T-cell (primary cell): ENCODE measurements around the gene FUZ. TPM values are rescaled to one million over a fixed set of nuclear protein-coding genes. Genes with fewer than 3 reads are reported as not detected.
A peak's percentile ranks its signal among the peaks of the same experiment; 100 is the strongest.

Source experiments
- ATAC-seq, 4 experiments: fragments of 200-7000 bp in 3 of 4; fragments of 150-1000 bp in 1 of 4; cut with Tn5 transposase; replicated peaks in 1 of 4; 1 replicate in 3 of 4; 2 replicates in 1 of 4; pipeline ENCODE4 v1.10.0; 2021; ENCODE audit warnings: moderate library complexity in 3 of 4, mild to moderate bottlenecking in 2 of 4, moderate number of reproducible peaks in 1 of 4
- CTCF ChIA-PET, 2 donors: fragments of 300-600 bp; sonication (Branson Sonifier 250); formaldehyde crosslinking; loops; one replicate each; lab custom pipeline; 2022; ENCODE audit warnings: antibody characterized with exemption in 2 of 2; lab: Charles Lee
- POLR2A ChIA-PET, 2 donors: fragments of 300-600 bp; sonication (Branson Sonifier 250); formaldehyde crosslinking; loops; one replicate each; lab custom pipeline; 2022; ENCODE audit warnings: antibody characterized with exemption in 2 of 2; lab: Charles Lee
- DNase-seq, 35 experiments: peaks; one replicate each; pipeline versions ENCODE4 v3.0.0 to v3.0.0-alpha.2; 2013 to 2023
- H3K27ac ChIP-seq: one replicate; pipeline ENCODE4 v1.5.1; 2013; ENCODE audit warnings: low read length
- H3K27me3 ChIP-seq, 2 experiments: replicated peaks in 1 of 2; 1 replicate in 1 of 2; 2 replicates in 1 of 2; pipeline versions ENCODE4 v1.6.1 to v1.7.0; 2013; ENCODE audit warnings: low read length in 1 of 2, mixed read lengths in 1 of 2; ENCODE audit not compliant: control insufficient read depth in 2 of 2, insufficient read depth in 2 of 2; ENCODE audit errors: extremely low read depth in 1 of 2
- H3K36me3 ChIP-seq, 2 donors: 1 replicate in 1 of 2; 2 replicates in 1 of 2; pipeline versions ENCODE4 v1.6.1 to v1.7.0; 2013; ENCODE audit warnings: low read length in 1 of 2; ENCODE audit not compliant: control insufficient read depth in 2 of 2, insufficient read depth in 1 of 2; ENCODE audit errors: extremely low read depth in 1 of 2
- H3K4me1 ChIP-seq, 2 experiments: 1 replicate in 1 of 2; 2 replicates in 1 of 2; pipeline versions ENCODE4 v1.6.1 to v1.7.0; 2013; ENCODE audit warnings: low read length in 2 of 2, mixed read lengths in 1 of 2; ENCODE audit not compliant: insufficient read depth in 2 of 2, control insufficient read depth in 1 of 2; ENCODE audit errors: extremely low read depth in 1 of 2
- H3K4me3 ChIP-seq, 2 donors: 1 replicate in 1 of 2; 2 replicates in 1 of 2; pipeline versions ENCODE4 v1.5.1 to v1.7.0; 2013; ENCODE audit warnings: mild to moderate bottlenecking in 2 of 2, low read length in 1 of 2, moderate library complexity in 1 of 2; ENCODE audit not compliant: control insufficient read depth in 1 of 2; ENCODE audit errors: extremely low read depth in 1 of 2
- H3K9me3 ChIP-seq: 2 replicates; pipeline ENCODE4 v1.7.0; 2013
- H3K27ac Mint-ChIP-seq, 2 donors: one replicate each; pipeline ENCODE4 v1.8.0; 2020 to 2021; ENCODE audit warnings: mild to moderate bottlenecking in 2 of 2, mixed read lengths in 2 of 2
- H3K27me3 Mint-ChIP-seq, 2 donors: one replicate each; pipeline ENCODE4 v1.8.0; 2021 to 2022; ENCODE audit warnings: mixed read lengths in 2 of 2
- H3K36me3 Mint-ChIP-seq: one replicate; pipeline ENCODE4 v1.8.0; 2021; ENCODE audit warnings: mixed read lengths
- H3K4me1 Mint-ChIP-seq, 3 donors: one replicate each; pipeline ENCODE4 v1.8.0; 2020 to 2022; ENCODE audit warnings: mixed read lengths in 3 of 3, mild to moderate bottlenecking in 1 of 3
- H3K4me3 Mint-ChIP-seq, 3 donors: one replicate each; pipeline ENCODE4 v1.8.0; 2020 to 2022; ENCODE audit warnings: mild to moderate bottlenecking in 3 of 3, mixed read lengths in 3 of 3, moderate library complexity in 3 of 3
- H3K9me3 Mint-ChIP-seq, 3 donors: one replicate each; pipeline ENCODE4 v1.8.0; 2020 to 2022; ENCODE audit warnings: mixed read lengths in 3 of 3
- WGBS: methylation state at CpG from one replicate; pipeline ENCODE4 v1.1.5; 2013; ENCODE audit warnings: missing lambda C conversion rate; ENCODE audit not compliant: insufficient coverage; 5-methylcytosine and 5-hydroxymethylcytosine counted together
- total RNA-seq, 35 experiments: library from RNA in 6 of 35; stranded (reverse) in 6 of 35; fragments of 120-200 nt in 1 of 35; gene quantifications; one replicate each; pipeline versions ENCODE4 v1.2.1 to v1.2.4 and lab custom pipeline; 2013 to 2026

The FUZ gene
- total RNA-seq, 5 donors from 2014 or later (not counting 1 experiment from before 2014, with no cell fraction given): 12.8 to 31.2 (median 23.7) TPM

- CTCF ChIA-PET: interaction anchor here (0.6 to 1.0 kb wide), 4 partner anchors 27 to 1700 kb away, joined by 3 to 4 read pairs (median 3); no protein-coding TSS in a partner anchor
- Mint-ChIP-seq H3K27me3 (no peaks in the 10 kb centered on the region), H3K4me3 (peak overlapping the region in 1 of 3 donors; percentile 13), H3K36me3 (peaks cover 4% of the 10 kb centered on the region), H3K9me3 (peaks cover 0 to 5% (median 5%) of the 10 kb centered on the region in 3 donors), H3K4me1 (peaks cover 32 to 37% (median 33%) of the 10 kb centered on the region in 3 donors), H3K27ac (peak overlapping the region in 1 of 2 donors; percentile 46)
- H3K9me3 ChIP-seq: no peaks in the 10 kb centered on the region
- H3K27me3 ChIP-seq: no peaks in the 10 kb centered on the region
- DNase-seq (peak in 1 of 35 experiments; percentile 56), ATAC-seq (no peak)
- H3K27ac ChIP-seq: no peak overlapping the region
- no peak overlapping the region for H3K4me3 ChIP-seq
- 94% methylated on average over 3 of the region's 10 CpGs for WGBS
- H3K36me3 ChIP-seq: no peaks in the 10 kb centered on the region
- POLR2A ChIA-PET: interaction anchor here in 1 of 2 donors (0.7 kb wide), 1 partner anchor 20 kb away, joined by 3 read pairs; no protein-coding TSS in a partner anchor
- peaks cover 10 to 28% of the 10 kb centered on the region in 2 experiments for H3K4me1 ChIP-seq
These were observed 34.9 kb upstream of the FUZ start for GRCh38 chr19:49847731-49848696.

- ATAC-seq (no peak), DNase-seq (no peak)
- H3K4me3 Mint-ChIP-seq: no peak overlapping the region
- Histone ChIP-seq H3K4me3 (no peak overlapping the region), H3K36me3 (no peaks in the 10 kb centered on the region), H3K9me3 (no peaks in the 10 kb centered on the region), H3K27me3 (no peaks in the 10 kb centered on the region), H3K4me1 (peaks cover 0 to 14% of the 10 kb centered on the region in 2 experiments), H3K27ac (no peak overlapping the region)
- no peaks in the 10 kb centered on the region for H3K27me3 Mint-ChIP-seq
- H3K9me3 Mint-ChIP-seq: peaks cover 0 to 5% (median 5%) of the 10 kb centered on the region in 3 donors
- peaks cover 21 to 25% (median 22%) of the 10 kb centered on the region in 3 donors for H3K4me1 Mint-ChIP-seq
- H3K27ac Mint-ChIP-seq: no peak overlapping the region
- no CpG with 5 or more reads among the region's 5 CpGs for WGBS
- H3K36me3 Mint-ChIP-seq: peaks cover 4% of the 10 kb centered on the region
- ChIA-PET POLR2A (no interaction called here), CTCF (no interaction called here)
These were observed 33.3 kb upstream of the FUZ start for GRCh38 chr19:49846408-49846807.

- 100% methylated on average over 2 of the region's 3 CpGs for WGBS
- H3K27me3 Mint-ChIP-seq: no peaks in the 10 kb centered on the region
- DNase-seq (no peak), ATAC-seq (no peak)
- POLR2A ChIA-PET: no interaction called here
- H3K4me1 ChIP-seq: peaks cover 0 to 14% of the 10 kb centered on the region in 2 experiments
- peaks cover 21 to 25% (median 22%) of the 10 kb centered on the region in 3 donors for H3K4me1 Mint-ChIP-seq
- H3K4me3 ChIP-seq: no peak overlapping the region
- peaks cover 0 to 5% (median 5%) of the 10 kb centered on the region in 3 donors for H3K9me3 Mint-ChIP-seq
- no peaks in the 10 kb centered on the region for H3K27me3 ChIP-seq
- no peak overlapping the region for H3K27ac ChIP-seq
- H3K4me3 Mint-ChIP-seq: no peak overlapping the region
- no peaks in the 10 kb centered on the region for H3K36me3 ChIP-seq
- no peaks in the 10 kb centered on the region for H3K9me3 ChIP-seq
- peaks cover 4% of the 10 kb centered on the region for H3K36me3 Mint-ChIP-seq
- CTCF ChIA-PET: no interaction called here
- H3K27ac Mint-ChIP-seq: no peak overlapping the region
These were observed 32.3 kb upstream of the FUZ start for GRCh38 chr19:49845414-49845813.

- peaks cover 14 to 17% (median 14%) of the 10 kb centered on the region in 3 donors for H3K4me1 Mint-ChIP-seq
- ChIA-PET CTCF (no interaction called here), POLR2A (no interaction called here)
- H3K27ac ChIP-seq: no peak overlapping the region
- no peak overlapping the region for H3K4me3 Mint-ChIP-seq
- no peaks in the 10 kb centered on the region for H3K9me3 ChIP-seq
- no peak overlapping the region for H3K27ac Mint-ChIP-seq
- peaks cover 0 to 5% (median 5%) of the 10 kb centered on the region in 3 donors for H3K9me3 Mint-ChIP-seq
- peaks cover 4% of the 10 kb centered on the region for H3K36me3 Mint-ChIP-seq
- DNase-seq (no peak), ATAC-seq (no peak)
- 90% methylated on average over 15 of the region's 18 CpGs for WGBS
- H3K27me3 ChIP-seq: no peaks in the 10 kb centered on the region
- H3K27me3 Mint-ChIP-seq: no peaks in the 10 kb centered on the region
- H3K36me3 ChIP-seq: peaks cover 0 to 4% of the 10 kb centered on the region in 2 donors
- peaks cover 0 to 7% of the 10 kb centered on the region in 2 experiments for H3K4me1 ChIP-seq
- H3K4me3 ChIP-seq: no peak overlapping the region
These were observed 31.3 kb upstream of the FUZ start for GRCh38 chr19:49844138-49845095.

GRCh38 chr19:49843265-49843664 is 30.2 kb upstream of the FUZ start:
- H3K27me3 Mint-ChIP-seq: no peaks in the 10 kb centered on the region
- DNase-seq (no peak), ATAC-seq (no peak)
- Histone ChIP-seq H3K4me3 (no peak overlapping the region), H3K9me3 (no peaks in the 10 kb centered on the region), H3K4me1 (peaks cover 0 to 4% of the 10 kb centered on the region in 2 experiments), H3K36me3 (peaks cover 0 to 12% of the 10 kb centered on the region in 2 donors), H3K27me3 (no peaks in the 10 kb centered on the region), H3K27ac (no peak overlapping the region)
- H3K27ac Mint-ChIP-seq: no peak overlapping the region
- H3K9me3 Mint-ChIP-seq: no peaks in the 10 kb centered on the region
- H3K36me3 Mint-ChIP-seq: peaks cover 11% of the 10 kb centered on the region
- ChIA-PET CTCF (no interaction called here), POLR2A (no interaction called here)
- no peak overlapping the region for H3K4me3 Mint-ChIP-seq
- 100% methylated on average over 1 of the region's 3 CpGs for WGBS
- H3K4me1 Mint-ChIP-seq: peaks cover 3 to 7% (median 4%) of the 10 kb centered on the region in 3 donors
